GM12872 (cell line): ENCODE data around the gene DBP.

Source experiments
- TF ChIP-seq, protein P1 (sequence below): IDR thresholded peaks from 3 replicates; pipeline ENCODE4 v1.5.1; 2011; ENCODE audit warnings: low read depth, mild to moderate bottlenecking, low read length, moderate library complexity; ENCODE audit not compliant: insufficient read depth

The DBP gene

DNA sequence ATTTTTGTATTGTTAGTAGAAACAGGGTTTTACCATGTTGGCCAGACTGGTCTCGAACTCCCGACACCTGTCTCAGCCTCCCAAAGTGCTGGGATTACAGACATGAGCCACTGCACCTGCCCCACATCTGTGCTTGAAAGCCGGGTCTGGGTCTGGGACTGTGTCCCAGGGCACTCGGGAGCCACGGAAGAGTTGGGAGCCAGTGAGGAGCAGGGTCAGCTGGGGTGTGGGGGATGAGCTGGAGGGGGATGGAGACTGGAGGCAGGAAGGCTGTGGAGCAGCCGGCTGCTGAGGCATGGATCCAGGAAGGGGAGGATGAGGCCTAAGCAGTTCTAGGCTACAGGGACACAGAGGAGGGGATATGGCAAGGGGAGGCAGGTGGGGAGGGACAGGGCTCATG lies 41.3 kb downstream of the DBP start:
- TF ChIP-seq, protein P1, sequence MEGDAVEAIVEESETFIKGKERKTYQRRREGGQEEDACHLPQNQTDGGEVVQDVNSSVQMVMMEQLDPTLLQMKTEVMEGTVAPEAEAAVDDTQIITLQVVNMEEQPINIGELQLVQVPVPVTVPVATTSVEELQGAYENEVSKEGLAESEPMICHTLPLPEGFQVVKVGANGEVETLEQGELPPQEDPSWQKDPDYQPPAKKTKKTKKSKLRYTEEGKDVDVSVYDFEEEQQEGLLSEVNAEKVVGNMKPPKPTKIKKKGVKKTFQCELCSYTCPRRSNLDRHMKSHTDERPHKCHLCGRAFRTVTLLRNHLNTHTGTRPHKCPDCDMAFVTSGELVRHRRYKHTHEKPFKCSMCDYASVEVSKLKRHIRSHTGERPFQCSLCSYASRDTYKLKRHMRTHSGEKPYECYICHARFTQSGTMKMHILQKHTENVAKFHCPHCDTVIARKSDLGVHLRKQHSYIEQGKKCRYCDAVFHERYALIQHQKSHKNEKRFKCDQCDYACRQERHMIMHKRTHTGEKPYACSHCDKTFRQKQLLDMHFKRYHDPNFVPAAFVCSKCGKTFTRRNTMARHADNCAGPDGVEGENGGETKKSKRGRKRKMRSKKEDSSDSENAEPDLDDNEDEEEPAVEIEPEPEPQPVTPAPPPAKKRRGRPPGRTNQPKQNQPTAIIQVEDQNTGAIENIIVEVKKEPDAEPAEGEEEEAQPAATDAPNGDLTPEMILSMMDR = no peak

DNA sequence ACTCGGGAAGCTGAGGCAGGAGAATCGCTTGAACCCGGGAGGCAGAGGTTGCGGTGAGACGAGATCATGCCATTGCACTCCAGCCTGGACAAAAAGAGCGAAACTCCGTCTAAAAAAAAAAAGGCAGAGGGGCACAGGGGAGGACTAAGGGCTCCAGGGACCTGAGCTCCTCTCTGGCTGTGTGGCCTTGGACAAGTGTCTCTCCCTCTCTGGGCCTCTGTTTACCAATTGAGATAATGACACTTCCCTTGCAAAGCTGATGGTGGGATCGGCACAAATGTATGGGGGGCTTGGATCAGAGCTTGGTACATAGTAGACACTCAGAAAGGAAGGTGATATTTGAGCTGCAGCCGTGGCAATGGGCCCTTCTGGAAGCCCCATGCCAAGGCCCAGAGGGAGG lies 42.0 kb downstream of the DBP start:
- TF ChIP-seq, protein P1 = no peak

DNA sequence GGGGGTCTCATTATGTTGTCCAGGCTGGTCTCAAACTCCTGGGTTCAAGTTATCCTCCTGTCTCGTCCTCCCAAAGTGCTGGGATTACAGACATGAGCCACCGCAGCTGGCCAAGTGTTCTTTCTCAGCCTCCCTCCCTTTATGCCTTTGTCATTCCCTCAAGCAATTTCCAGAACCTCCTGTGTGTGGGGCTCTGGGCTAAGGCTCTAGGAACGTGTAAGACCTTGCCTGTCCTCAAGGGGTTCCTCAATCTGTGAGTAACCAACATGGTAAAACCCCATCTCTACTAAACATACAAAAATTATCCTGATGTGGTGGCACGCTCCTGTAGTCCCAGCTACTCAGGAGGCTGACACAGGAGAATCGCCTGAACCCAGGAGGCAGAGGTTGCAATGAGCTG lies 46.2 kb downstream of the DBP start:
- TF ChIP-seq, protein P1 = no peak

DNA sequence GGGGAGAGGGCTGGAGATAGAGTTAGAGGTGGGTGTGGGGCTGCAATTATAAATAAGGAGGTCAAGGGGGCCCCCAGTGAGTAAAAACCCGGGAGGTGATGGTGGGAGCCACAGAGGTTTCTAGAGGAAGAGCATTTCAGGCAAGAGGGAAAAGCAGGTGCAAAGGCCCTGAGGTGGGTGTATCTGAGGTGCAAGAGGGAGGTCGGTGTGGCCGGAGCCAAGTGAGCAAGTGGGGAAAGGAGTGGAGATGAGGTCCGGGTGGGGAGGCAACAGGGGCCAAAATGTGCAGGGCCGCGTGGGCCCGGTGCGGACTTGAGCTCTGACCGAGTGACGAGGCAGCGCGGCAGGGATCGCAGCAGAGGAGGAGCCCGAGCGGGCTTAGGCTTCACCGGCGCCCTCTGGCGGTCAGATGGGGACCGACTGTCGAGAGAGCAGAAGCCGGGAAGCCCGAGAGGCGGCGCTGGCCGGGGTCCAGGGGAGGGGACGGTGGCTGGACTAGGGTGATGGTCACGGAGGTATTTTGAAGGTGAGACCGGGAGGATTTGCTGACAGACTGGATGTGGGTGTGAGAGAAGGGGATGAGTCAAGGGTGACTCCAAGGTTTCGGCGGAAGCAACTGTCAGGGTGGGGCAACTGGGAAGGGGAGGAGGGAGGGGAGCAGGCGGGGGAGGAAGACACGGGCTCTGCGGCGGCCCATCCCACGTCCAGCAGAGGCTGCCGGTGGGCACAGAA lies 48.3 kb downstream of the DBP start:
- TF ChIP-seq, protein P1 = peak; percentile 96

DNA sequence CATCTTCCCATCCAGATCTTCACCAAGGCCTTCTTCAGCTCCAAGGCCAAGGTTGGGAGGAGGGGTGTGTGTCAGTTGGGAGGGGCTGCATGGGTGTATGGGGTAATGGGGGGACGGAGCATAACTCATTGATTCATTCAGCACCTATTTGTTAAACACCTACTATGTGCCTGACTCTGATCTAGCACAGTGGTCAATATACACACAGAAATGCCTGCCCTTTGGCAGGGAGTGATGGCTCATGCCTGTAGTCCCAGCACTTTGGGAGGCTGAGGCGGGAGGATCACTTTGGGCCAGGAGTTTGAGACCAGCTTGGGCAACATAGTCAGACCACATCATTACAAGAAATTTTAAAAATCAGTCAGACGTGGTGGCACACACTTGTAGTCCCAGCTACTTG lies 49.8 kb downstream of the DBP start:
- TF ChIP-seq, protein P1 = no peak

DNA sequence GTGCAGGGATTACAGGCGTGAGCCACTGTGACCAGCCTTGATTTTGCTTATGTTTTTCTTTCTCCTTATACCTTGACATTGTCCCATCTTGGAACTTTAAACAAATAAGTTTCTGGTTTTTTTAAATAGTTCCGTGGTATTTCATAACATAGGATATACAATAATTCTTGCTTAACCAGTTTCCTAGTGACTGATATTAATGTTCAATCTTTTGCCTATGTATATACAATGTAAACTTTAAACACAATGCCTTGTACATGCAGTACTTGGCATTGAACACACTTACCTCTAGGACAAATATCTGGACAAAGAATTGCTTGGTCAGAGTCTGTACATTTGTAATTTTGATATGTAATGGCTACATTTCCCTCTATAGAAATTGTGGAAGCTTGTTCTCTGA lies 55.0 kb downstream of the DBP start:
- TF ChIP-seq, protein P1 = no peak
